Measurements from ENCODE around the gene KCTD19.

KCTD19 gene

DNA sequence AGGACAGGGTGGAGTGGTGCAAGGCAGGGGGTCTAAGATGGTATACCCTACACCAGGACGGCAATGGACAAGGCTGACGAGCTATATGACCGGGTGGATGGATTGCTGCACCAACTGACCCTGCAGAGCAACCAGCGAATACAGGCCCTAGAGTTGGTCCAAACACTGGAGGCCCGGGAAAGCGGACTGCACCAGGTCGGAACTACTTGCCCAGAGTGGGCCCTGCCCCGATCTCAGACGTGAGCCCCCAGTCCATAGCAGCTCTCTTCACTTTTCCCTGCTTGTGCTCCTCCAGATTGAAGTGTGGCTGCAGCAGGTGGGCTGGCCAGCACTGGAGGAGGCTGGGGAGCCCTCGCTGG lies 44.1 kb downstream of the KCTD19 start:
- no peak for DNase-seq

DNA sequence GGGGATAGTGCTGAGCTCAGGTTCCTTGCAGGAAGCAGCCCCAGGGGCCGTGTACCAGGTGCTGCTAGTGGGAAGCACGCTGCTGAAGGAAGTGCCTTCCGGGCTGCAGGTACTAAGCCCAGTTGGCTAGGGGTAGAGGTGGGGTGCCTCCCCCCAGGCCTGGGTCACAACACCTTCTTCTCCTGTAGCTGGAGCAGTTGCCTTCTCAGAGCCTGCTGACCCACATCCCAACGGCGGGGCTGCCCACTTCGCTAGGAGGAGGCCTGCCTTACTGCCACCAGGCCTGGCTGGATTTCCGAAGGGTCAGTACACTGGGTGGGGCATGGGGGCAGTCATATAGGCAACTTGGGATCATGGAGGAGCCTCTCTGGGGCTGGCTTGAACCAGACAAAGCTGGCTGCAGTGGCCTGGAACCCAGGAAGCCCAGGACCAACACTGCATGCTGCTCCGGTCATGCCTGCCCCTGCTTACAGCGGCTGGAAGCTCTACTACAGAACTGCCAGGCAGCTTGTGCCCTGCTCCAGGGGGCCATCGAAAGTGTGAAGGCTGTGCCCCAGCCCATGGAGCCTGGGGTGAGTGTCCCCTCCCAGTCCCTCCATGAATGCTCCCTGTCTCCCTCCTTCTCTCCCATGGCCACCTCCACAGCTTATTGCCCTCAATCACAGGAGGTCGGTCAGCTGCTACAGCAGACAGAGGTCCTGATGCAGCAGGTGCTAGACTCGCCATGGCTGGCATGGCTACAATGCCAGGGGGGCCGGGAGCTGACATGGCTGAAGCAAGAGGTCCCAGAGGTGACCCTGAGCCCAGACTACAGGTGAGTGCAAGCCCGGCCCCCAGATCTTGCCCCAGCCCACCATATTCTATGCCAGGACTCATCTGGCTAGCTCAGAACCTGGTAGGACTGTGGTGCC lies 44.8 kb downstream of the KCTD19 start:
- no peak for DNase-seq

DNA sequence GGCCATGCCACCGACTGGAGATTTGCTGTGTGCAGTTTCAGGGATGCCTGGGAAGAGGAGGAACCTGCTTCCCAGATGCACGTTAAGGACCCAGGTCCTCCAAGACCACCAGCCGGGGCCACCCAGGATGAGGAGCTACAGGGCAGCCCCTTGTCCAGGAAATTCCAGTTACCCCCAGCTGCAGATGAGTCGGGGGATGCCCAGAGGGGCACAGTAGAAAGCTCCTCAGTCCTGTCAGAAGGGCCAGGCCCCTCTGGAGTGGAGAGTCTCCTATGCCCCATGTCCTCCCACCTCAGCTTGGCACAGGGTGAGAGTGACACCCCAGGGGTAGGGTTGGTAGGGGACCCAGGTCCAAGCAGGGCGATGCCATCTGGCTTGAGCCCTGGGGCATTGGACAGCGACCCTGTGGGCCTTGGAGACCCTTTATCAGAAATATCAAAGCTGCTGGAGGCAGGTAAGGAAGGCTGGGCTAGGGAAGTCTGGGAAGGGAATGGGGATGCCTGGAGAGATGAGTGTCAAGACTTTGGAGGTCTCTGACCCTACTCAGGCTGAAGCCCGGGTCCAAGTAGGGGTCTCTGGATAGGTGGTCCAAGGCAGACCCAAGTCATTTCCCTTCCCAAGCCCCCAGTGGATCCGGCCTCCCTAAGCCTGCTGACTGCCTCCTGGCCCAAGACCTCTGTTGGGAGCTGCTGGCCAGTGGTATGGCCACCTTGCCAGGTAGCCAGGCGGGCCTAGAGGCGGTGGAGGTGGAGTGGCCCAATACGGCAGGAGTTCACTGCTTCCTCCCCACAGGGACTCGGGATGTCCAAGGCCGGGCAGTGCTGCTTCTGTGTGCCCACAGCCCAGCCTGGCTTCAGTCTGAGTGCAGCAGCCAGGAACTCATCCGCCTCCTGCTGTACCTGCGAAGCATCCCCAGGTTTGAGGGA lies 46.2 kb downstream of the KCTD19 start:
- DNase-seq, result no peak

DNA sequence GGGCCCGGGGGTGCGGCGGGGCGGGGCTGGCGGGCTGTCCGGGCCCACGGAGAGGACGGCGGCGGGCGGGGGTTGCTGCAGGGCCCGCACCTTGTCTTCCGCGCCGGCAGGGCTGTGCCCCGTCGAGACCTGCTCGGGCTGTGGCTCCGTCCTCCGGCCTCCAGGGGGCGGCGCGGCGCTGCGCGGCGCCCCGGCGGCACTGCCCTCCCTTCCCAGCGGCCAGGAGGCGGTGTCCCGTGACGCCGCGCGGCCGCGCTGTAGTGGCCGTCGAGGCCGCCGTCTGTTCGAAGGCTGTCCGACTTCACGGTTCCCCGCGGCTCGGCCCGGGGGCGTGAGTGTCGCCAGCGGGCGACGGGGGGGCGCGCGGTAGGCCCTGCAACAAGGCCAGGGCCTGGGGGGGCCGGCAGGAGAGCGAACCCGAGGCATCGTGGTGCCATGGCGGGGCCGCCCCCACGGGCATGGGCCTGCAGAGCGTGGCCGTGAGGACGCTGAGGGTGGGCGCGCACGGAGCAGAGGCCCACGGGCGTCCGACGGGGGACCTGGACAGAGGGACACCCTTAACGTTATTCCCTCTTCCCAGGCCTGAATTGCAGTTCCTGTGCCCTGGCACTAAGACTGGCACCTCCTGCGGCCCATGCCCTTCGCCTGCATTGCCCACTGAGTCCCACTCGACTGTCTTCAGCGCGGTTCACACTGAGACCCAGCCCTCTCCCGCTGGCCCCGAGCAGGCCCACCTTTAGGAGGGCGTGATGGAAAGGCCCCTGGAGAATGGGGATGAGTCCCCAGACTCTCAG lies 47.0 kb downstream of the KCTD19 start, which contains the start of gene PLEKHG4:
Gene PLEKHG4 (plus strand): TSS at position 237 of the 794 bp plus-strand sequence. CDS start 513 bp downstream, at position 750.
- peak; percentile 64 for DNase-seq

DNA sequence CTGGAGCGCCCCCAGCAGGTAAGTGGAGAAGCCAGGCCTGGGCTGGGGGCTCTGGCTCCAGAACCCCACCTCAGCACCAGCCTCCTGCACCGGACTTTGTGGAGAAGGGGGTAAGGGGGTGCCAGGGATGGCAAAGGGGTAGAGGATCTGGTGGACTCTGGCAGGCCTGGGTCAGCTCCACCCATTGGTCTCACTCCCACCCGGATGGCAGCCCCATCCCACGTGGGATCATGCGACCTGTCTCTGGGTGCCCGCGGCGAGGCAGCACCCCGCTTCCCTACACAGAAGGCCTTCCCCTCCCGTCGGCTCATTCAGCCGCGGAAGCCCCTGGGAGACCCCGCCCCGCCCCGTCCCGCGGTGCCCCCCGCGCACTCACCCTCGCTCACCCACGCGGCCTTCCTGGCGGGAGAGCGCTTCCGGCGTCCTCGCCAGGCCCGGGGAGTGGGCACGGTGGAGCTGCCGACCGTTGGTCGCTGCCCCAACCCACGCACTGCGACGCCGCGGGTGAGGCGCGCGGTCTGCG lies 47.7 kb downstream of the KCTD19 start:
- peak; percentile 60 for DNase-seq

DNA sequence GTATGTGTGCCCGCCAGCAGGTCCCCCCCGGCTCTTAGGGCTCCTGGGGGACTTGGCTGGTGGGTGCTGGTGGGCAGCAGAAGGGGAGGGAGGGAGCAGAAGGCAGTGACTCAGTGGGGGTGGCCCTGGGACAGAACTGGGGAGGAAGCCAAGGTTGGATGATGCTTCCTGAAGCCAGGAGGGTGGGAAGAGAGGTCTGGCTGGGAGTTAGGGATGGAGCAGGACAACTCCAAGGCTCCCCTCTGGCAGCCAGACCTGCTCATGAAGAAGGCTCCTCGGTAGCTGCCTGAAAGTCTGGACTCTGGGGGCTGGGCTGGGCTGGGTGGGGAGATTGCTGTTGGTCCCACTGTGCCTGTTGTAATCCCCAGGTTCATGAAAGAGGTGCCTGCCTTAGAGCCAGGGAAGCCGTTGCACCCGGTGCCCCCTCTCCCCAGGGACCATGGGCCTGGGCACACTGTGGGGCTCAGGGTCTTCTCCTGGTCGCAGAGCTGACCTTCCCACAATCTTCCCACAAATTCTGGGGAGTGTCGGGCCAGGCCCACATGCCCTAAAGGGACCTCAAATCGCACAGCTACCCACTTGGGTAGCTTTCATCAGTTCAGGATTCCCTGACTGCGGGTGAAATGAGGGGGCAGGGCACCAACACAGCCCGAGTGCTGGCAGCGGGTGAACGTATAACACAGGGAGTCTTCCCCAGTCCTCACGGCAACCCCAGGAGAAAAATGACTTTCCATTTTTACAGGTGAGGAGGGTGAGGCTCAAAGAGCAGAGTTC lies 48.4 kb downstream of the KCTD19 start:
- DNase-seq, result no peak

DNA sequence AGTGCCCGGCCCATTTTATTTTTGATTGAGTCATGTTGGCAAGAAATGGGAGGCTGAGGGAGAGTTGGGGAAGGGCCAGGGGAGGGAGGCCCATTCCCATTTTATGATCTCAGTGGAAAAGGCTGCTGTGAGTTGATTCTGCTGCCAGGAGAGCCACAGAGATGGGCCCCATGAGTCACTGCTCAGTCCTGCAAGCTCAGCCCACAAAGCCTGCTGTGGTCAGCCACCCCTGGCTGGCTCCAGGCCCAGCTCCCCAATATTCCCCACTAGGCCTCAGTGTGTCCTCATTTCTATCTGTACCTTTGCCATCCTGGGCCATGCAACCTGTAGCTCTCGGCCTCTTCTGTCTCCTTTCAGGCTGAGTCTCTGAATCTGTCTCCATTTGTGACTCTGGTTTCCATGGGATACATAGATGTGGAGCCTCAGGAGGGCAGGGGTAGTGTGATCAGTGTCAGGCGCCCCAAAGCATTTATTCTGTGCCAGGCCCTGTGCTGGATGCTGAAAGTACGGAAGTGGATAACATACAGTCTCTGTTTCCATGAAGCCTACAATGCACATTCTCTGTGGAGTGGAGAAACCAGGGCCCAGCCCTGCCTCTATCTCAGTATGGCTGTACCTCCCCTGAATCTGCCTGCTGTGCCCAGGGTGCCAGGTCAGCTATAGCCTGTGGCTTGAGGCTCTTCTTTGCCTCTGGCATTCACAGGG lies 49.1 kb downstream of the KCTD19 start:
- no peak for DNase-seq

DNA sequence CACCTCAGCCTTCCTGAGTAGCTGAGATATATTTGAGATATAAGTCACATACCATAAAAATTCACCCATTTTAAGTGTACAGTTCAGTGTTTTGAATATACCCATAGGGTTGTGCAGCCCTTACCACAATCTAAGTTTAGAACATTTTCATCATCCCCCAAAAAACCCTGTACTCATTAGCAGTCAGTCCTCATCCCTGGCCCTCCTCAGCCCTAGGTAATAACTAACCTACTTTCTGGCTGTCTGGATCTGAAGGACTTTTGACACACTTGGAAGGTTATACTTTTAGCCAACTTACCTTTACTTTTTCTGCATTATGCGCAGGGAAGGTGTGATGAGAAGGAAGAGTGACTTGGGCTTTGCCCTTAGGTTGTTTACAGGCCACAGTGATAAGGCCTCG lies 51.2 kb downstream of the KCTD19 start:
- no peak for DNase-seq

DNA sequence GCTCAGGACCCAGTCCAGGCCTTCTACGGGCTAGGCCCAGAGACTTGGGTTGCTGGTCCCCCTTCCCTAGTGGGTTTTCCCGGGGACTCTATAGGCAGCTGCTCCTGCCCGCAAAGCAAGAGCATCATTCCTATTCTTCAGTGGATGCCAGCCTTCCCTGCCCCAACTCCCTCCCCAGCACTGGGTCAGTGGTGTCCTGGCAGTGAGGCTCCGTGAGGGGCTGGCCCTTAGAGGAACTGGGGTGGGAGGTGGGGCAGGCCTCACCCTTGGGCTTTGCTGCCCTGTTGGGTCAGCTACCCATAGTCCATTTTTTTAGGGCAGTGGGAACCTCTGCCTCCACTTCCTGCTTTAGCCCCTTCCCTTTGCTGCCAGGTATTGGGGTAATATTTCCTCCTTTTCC lies 55.1 kb downstream of the KCTD19 start:
- no peak for DNase-seq

DNA sequence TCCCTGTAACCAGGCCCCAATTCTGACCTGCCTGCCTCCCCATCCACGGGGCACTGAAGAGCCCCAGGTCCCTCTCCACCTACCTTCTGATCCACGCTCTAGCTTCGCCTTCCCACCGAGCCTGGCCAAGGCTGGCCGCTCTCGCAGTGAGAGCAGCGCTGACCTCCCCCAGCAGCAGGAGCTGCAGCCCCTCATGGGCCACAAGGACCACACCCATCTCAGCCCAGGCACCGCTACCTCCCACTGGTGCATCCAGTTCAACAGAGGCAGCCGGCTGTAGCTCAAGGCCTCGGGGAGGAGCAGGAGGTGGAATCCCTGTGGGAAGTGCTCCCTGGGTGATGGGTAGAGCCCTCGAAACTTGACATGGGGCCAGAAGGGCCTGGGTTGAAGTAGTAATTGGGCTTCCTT lies 55.6 kb downstream of the KCTD19 start:
- DNase-seq, result no peak

DNA sequence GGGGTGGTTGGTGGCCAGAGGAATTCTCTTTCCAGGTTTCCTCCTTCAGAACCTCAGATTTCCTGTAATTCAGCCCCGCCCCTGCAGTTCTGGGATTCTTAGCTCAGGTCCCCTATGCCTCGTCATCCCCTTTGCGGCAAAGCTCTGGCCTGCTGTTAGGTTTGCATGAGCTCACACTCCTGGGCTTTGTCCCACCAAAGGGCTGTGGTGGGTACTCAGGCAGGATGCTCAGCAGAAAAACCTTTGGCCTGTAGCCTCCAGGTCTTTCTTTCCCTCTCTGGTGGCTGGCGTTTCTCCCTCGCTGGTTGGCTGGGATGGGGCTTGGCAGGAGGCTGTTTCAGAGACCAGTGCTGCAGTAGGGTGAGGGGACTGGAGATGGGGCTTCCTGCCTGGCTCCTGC lies 56.8 kb downstream of the KCTD19 start:
- no peak for DNase-seq

DNA sequence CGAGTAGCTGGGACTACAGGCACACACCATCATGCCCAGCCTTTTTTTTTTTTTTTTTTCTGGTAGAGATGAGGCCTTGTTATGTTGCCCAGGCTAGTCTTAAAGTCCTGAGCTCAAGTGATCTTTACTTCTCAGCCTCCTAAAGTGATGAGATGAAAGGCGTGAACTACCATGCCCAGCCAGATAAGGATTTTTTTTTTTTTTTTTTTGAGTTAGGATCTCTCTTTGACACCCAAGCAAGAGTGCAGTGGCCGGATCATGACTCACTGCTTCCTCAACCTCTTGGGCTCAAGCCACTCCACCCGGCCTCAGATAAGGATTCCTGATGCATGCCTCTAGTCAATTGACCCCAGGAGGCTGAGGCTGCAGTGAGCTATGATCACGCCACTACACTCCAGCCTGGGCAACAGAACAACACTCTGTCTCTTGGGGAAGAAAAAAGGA lies 58.4 kb downstream of the KCTD19 start:
- no peak for DNase-seq

DNA sequence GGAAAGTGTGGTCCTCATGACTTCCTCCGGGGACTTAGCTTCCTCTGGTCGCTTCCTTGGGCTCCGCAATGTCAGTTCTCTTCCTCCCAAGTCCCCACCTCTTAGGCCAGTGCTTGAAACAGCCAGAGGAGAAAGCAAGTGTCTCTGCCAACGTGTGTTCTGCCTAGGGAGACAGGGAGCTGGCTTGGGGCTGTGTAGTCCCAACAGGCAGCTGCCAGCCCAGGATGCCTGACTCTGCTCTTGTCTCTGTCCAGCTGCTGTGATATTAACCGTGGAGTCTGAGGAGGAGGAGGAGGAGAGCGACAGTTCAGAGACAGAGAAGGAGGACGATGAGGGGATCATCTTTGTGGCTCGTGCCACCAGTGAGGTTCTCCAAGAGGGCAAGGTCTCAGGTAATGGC lies 60.7 kb downstream of the KCTD19 start:
- no peak for DNase-seq

DNA sequence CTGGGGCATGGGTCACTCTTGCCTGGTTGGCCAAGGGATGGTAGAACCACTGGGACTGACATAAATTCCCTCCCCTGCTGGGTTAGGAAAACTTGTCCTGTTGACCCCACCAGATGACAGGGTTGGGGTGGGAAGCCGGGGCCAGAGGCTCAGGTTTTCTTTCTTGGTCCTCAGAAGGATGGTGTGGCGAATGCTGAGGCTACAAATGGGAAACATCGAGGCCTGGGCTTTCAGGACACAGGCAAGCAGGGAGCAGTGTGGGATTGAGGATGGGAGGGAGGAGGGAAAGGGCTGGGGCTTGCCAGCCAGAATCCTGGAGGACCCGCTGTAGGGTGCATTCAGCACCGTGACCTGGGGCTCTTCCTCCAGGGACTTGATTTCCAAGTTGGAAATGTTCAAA lies 61.7 kb downstream of the KCTD19 start:
- no peak for DNase-seq

DNA sequence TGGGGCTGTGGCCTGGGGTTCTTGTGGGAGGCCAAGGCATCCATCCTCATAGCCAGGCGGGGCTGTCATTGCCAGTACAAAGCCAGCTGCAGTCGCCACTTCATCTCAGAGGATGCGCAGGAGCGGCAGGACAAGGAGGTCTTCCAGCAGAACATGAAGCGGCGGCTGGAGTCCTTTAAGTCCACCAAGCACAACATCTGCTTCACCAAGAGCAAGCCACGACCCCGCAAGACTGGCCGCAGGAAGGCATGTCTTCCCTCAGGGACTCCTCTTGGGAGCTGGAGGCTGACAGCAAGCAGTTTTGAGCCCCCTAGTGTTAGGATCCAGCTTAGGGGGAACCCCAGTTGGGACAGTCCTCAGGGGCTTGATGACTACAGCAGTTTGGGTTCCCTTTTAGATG lies 62.3 kb downstream of the KCTD19 start:
- no peak for DNase-seq

DNA sequence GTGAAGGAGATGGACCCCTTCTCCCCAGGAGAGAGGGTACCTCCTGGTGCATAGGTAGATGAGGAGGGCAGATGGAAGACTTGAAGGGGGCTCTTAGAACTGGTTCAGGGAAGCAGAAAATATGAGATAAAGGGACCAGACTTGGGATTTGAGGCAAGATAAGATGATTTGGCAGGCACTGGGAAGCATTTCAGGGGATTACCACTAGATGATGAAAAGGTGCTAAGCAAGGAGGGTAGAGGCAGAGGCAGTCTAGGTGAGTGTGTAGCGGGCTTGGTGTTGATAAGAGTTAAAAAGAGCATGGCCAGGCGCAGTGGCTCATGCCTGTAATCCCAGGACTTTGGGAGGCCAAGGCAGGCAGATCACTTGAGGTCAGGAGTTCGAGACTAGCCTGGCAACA lies 63.3 kb downstream of the KCTD19 start:
- no peak for DNase-seq

DNA sequence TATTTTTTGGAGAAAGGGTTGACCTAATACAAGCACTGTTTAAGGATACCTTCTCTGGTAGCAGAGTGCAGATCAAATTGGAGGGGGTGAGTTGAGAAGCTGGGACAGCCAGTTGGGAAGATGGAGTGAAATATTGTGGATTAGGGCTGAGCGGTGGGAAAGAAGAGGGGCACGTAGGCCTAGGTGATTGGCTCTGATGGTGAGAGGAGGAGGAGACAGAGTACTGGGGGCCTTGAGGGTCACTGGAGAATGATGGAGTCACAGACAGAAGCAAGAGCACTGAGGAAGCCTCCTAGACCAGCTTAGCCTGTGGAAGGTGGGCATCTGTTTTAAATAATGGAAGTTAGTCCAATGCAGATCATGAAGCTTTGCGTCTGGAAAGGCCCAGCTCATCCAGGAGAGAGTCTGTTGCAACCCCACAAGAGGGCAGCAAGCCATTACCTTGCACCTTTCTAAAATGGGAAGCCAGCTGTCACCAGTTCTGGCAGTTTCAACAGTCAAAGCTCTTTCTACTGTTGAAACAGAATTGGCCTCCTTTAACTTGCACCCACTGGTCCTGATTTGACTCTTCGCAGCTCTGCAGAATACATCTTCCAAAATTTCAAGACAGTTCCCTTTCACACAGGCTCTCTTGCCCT lies 66.0 kb downstream of the KCTD19 start:
- DNase-seq, result peak; percentile 42

DNA sequence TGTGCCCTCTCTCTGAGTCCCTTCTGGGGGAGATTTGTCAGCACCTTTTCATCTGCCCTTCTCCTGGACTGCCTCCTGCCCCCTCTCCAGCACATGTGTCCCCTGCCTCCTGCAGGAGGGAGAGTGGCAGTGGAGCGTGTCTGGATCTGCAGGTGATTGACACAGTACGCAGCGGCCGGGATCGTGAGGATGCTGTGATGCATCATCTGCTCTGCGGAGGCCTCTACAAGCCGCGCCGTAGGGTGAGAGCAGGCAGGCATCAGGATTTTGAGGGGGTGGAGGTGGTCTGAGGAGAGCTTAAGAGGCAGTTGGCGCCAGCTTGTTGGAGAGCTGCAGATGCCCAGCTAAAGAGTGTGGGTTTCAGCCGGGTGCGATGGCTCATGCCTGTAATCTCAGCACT lies 66.8 kb downstream of the KCTD19 start:
- DNase-seq, result no peak

DNA sequence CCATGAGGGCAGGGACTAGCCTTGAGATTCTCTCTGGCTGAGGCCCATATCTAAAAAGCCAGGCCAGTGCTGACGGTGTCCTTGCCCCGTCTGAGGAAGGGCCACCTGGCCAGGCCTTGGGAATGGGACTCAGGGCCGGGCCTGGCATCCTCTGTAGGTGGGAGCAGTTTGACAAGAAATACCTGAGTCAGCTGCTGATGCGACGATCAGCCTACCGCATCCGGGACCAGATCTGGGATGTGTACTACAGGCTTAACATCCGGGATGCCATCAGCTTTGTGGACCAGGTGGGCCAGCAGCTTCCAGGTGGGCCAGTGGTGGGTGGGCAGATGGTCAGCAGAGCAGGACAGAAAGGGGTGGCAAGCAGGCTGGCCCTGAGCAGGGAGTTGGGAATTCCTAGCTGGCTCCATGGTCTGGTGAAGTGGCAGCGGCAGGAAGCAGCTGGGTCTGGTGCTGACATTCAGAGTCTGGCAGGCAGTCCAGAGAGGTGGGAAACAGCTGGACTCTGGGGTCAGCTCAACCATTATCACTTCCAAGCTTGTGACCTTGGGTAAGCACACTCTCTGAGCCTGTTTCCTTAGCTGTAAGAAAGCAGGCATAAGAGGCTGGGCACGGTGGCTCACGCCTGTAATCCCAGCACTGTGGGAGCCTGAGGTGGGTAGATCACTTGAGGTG lies 68.2 kb downstream of the KCTD19 start:
- no peak for DNase-seq
